ENCODE data around the gene GRAMD1B. TPM values are rescaled to one million over a fixed set of nuclear protein-coding genes. Genes with fewer than 3 reads are reported as not detected.

GRAMD1B gene
- polyA plus RNA-seq, 1 experiment = 2.7 TPM

- ChIA-PET POLR2A (no interaction called here), CTCF (interaction anchor here (2.0 to 15.7 kb wide), 3 partner anchors 10 to 78 kb away, joined by 8 to 220 read pairs (median 8); no protein-coding TSS in a partner anchor)
- Histone ChIP-seq H3K4me3 (ENCODE audit: low read depth, low read length) (no peak overlapping the region), H3K27ac (ENCODE audit: low read depth, low read length) (no peak overlapping the region), H3K9me3 (ENCODE audit: control insufficient read depth, insufficient read depth, low read length) (no peaks in the 10 kb centered on the region), H3K27me3 (ENCODE audit: control insufficient read depth, insufficient read depth, low read length) (peaks cover 9% of the 10 kb centered on the region)
- no peak for DNase-seq (ENCODE audit: low read depth, low spot score)
- no peak for TF ChIP-seq CTCF (IDR thresholded peaks at IDR 0.05; ENCODE audit: low read depth, low read length)
Observed at GRCh38 chr11:123630126-123630608, 200.1 kb downstream of the GRAMD1B start.

- Histone ChIP-seq H3K4me3 (ENCODE audit: low read depth, low read length) (no peak overlapping the region), H3K9me3 (ENCODE audit: control insufficient read depth, insufficient read depth, low read length) (no peaks in the 10 kb centered on the region), H3K27ac (ENCODE audit: low read depth, low read length) (no peak overlapping the region), H3K27me3 (ENCODE audit: control insufficient read depth, insufficient read depth, low read length) (peaks cover 12% of the 10 kb centered on the region)
- CTCF ChIA-PET = interaction anchor here (1.1 to 15.7 kb wide), 8 partner anchors 9 to 75 kb away, joined by 4 to 220 read pairs (median 7); partner anchors contain the start of gene SCN3B
- TF ChIP-seq CTCF (IDR thresholded peaks at IDR 0.05; ENCODE audit: low read depth, low read length) = no peak
- no peak for DNase-seq (ENCODE audit: low read depth, low spot score)
- POLR2A ChIA-PET = no interaction called here
Observed at GRCh38 chr11:123640029-123640428, 210.0 kb downstream of the GRAMD1B start.

- CTCF ChIA-PET = interaction anchor here (0.7 to 15.7 kb wide), 11 partner anchors 9 to 76 kb away, joined by 3 to 220 read pairs (median 6); partner anchors contain the start of gene SCN3B
- Histone ChIP-seq H3K9me3 (ENCODE audit: control insufficient read depth, insufficient read depth, low read length) (no peaks in the 10 kb centered on the region), H3K27ac (ENCODE audit: low read depth, low read length) (no peak overlapping the region), H3K27me3 (ENCODE audit: control insufficient read depth, insufficient read depth, low read length) (peaks cover 13% of the 10 kb centered on the region), H3K4me3 (ENCODE audit: low read depth, low read length) (no peak overlapping the region)
- POLR2A ChIA-PET = no interaction called here
- no peak for DNase-seq (ENCODE audit: low read depth, low spot score)
- peak; percentile 82 for TF ChIP-seq CTCF (IDR thresholded peaks at IDR 0.05; ENCODE audit: low read depth, low read length)
Observed at GRCh38 chr11:123640677-123641494, 210.8 kb downstream of the GRAMD1B start.

GRCh38 chr11:123641495-123641840, 211.4 kb downstream of the GRAMD1B start:
- Histone ChIP-seq H3K9me3 (ENCODE audit: control insufficient read depth, insufficient read depth, low read length) (no peaks in the 10 kb centered on the region), H3K27ac (ENCODE audit: low read depth, low read length) (no peak overlapping the region), H3K4me3 (ENCODE audit: low read depth, low read length) (no peak overlapping the region), H3K27me3 (ENCODE audit: control insufficient read depth, insufficient read depth, low read length) (peaks cover 14% of the 10 kb centered on the region)
- ChIA-PET CTCF (interaction anchor here (1.0 to 15.7 kb wide), 5 partner anchors 10 to 66 kb away, joined by 3 to 220 read pairs (median 7); partner anchors contain the start of gene SCN3B), POLR2A (no interaction called here)
- no peak for TF ChIP-seq CTCF (IDR thresholded peaks at IDR 0.05; ENCODE audit: low read depth, low read length)
- no peak for DNase-seq (ENCODE audit: low read depth, low spot score)

GRCh38 chr11:123642435-123642834, 212.4 kb downstream of the GRAMD1B start:
- Histone ChIP-seq H3K27ac (ENCODE audit: low read depth, low read length) (no peak overlapping the region), H3K27me3 (ENCODE audit: control insufficient read depth, insufficient read depth, low read length) (peaks cover 14% of the 10 kb centered on the region), H3K4me3 (ENCODE audit: low read depth, low read length) (no peak overlapping the region), H3K9me3 (ENCODE audit: control insufficient read depth, insufficient read depth, low read length) (no peaks in the 10 kb centered on the region)
- POLR2A ChIA-PET = no interaction called here
- no peak for TF ChIP-seq CTCF (IDR thresholded peaks at IDR 0.05; ENCODE audit: low read depth, low read length)
- no peak for DNase-seq (ENCODE audit: low read depth, low spot score)
- CTCF ChIA-PET = interaction anchor here (15.7 kb wide), 1 partner anchor 65 kb away, joined by 220 read pairs; no protein-coding TSS in a partner anchor

All from AG04450 (cell line).